GM23338 (cell line): Measurements from ENCODE around the gene OTUD5. TPM values are rescaled to one million over a fixed set of nuclear protein-coding genes. Genes with fewer than 3 reads are reported as not detected.

ENCODE experiments used
- ATAC-seq: fragments of 200-7000 bp; cut with Tn5 transposase; 3 replicates; pipeline ENCODE4 v1.9.1; 2020
- DNase-seq: peaks from one replicate; pipeline ENCODE4 v3.0.0-alpha.2; 2015; ENCODE audit warnings: low spot score
- H2AFZ ChIP-seq: fragments of 200-600 bp; sonication (generic); 2 replicates; pipeline ENCODE4 v1.8.0; 2016; ENCODE audit warnings: antibody characterized with exemption, mild to moderate bottlenecking, moderate library complexity
- H3F3A ChIP-seq: fragments of 200-600 bp; sonication (generic); replicated peaks from 2 replicates; pipeline ENCODE4 v1.8.0; 2017; ENCODE audit warnings: antibody characterized with exemption, mixed run types, low read depth
- H3K27ac ChIP-seq: fragments of 200-600 bp; sonication (generic); 2 replicates; pipeline ENCODE4 v1.6.1; 2016; ENCODE audit warnings: low read depth
- H3K27me3 ChIP-seq: fragments of 200-600 bp; sonication (generic); 2 replicates; pipeline ENCODE4 v1.8.0; 2016; ENCODE audit warnings: mild to moderate bottlenecking, mixed run types, moderate library complexity; ENCODE audit not compliant: insufficient read depth
- H3K36me3 ChIP-seq: fragments of 200-600 bp; sonication (generic); 2 replicates; pipeline ENCODE4 v1.8.0; 2016; ENCODE audit warnings: mild to moderate bottlenecking; ENCODE audit not compliant: insufficient read depth
- H3K4me1 ChIP-seq: fragments of 200-600 bp; sonication (generic); 2 replicates; pipeline ENCODE4 v1.8.0; 2016; ENCODE audit warnings: mild to moderate bottlenecking, moderate library complexity; ENCODE audit not compliant: insufficient read depth
- H3K4me2 ChIP-seq: fragments of 200-600 bp; sonication (generic); 2 replicates; pipeline ENCODE4 v1.7.1; 2017; ENCODE audit warnings: mixed run types
- H3K4me3 ChIP-seq: fragments of 200-600 bp; sonication (generic); 2 replicates; pipeline ENCODE4 v1.6.1; 2016; ENCODE audit warnings: mixed run types
- H3K79me2 ChIP-seq: fragments of 200-600 bp; sonication (generic); replicated peaks from 2 replicates; pipeline ENCODE4 v1.8.0; 2017; ENCODE audit warnings: mild to moderate bottlenecking; ENCODE audit not compliant: insufficient read depth
- H3K9me2 ChIP-seq: fragments of 200-600 bp; sonication (generic); 2 replicates; pipeline ENCODE4 v1.8.0; 2017; ENCODE audit not compliant: insufficient read depth
- H4K20me1 ChIP-seq: fragments of 200-600 bp; sonication (generic); replicated peaks from 2 replicates; pipeline ENCODE4 v1.8.0; 2017; ENCODE audit warnings: mild to moderate bottlenecking; ENCODE audit not compliant: insufficient read depth
- H3K27ac Mint-ChIP-seq: 2 replicates; pipeline ENCODE4 v1.8.0; 2020; ENCODE audit warnings: inconsistent platforms, mild to moderate bottlenecking, moderate library complexity, mixed read lengths
- H3K27me3 Mint-ChIP-seq: 3 replicates; pipeline ENCODE4 v1.8.0; 2022; ENCODE audit warnings: low read depth, mild to moderate bottlenecking, moderate library complexity, mixed read lengths, inconsistent platforms; ENCODE audit not compliant: insufficient read depth, poor library complexity
- H3K36me3 Mint-ChIP-seq: 3 replicates; pipeline ENCODE4 v1.8.0; 2021; ENCODE audit warnings: low read depth, mild to moderate bottlenecking, inconsistent platforms, moderate library complexity, mixed read lengths
- H3K4me1 Mint-ChIP-seq: 3 replicates; pipeline ENCODE4 v1.8.0; 2020; ENCODE audit warnings: mild to moderate bottlenecking, inconsistent platforms, mixed read lengths
- H3K4me3 Mint-ChIP-seq: 3 replicates; pipeline ENCODE4 v1.8.0; 2021; ENCODE audit warnings: moderate library complexity, mild to moderate bottlenecking, inconsistent platforms, mixed read lengths
- H3K9me3 Mint-ChIP-seq: 3 replicates; pipeline ENCODE4 v1.8.0; 2020; ENCODE audit warnings: moderate library complexity, mild to moderate bottlenecking, inconsistent platforms, mixed read lengths
- CREB1 ChIP-seq: fragments of 250-450 bp; sonication (Bioruptor Pico); IDR thresholded peaks from 2 replicates; pipeline ENCODE4 v1.5.0; 2020; ENCODE audit warnings: low read depth, mild to moderate bottlenecking, moderate library complexity
- EZH2 ChIP-seq: fragments of 200-600 bp; sonication (generic); IDR thresholded peaks from one replicate; pipeline ENCODE4 v1.8.0; 2017; ENCODE audit warnings: antibody characterized with exemption, mild to moderate bottlenecking, low read depth; ENCODE audit not compliant: unreplicated experiment
- EZH2phosphoT487 ChIP-seq: fragments of 200-600 bp; sonication (generic); IDR thresholded peaks from one replicate; pipeline ENCODE4 v1.8.1; 2018; ENCODE audit warnings: antibody characterized with exemption; ENCODE audit not compliant: unreplicated experiment
- JUNB ChIP-seq: IDR thresholded peaks from one replicate; pipeline ENCODE4 v1.6.1; 2016; ENCODE audit warnings: antibody characterized with exemption; ENCODE audit not compliant: unreplicated experiment
- ZNF331 ChIP-seq: fragments of 250-450 bp; sonication (Bioruptor Pico); IDR thresholded peaks from 2 replicates; pipeline ENCODE4 v1.5.0; 2020; ENCODE audit warnings: low read depth, mild to moderate bottlenecking, moderate library complexity
- polyA plus RNA-seq: library from polyadenylated mRNA; unstranded; fragments of >200 nt; fragmentation: Nextera tagmentation; extraction: Ambion mirVana; gene quantifications from 2 replicates; pipeline ENCODE4 v1.2.1, GENCODE V29; 2016
- total RNA-seq: library from RNA; depleted of rRNA; stranded (reverse); fragments of >200 nt; shearing (Covaris generic); gene quantifications from 2 replicates; pipeline ENCODE4 v1.2.3, GENCODE V29; 2014
- TF ChIP-seq, protein P1 (sequence below): IDR thresholded peaks from 2 replicates; pipeline ENCODE4 v1.6.1; 2016; ENCODE audit warnings: antibody characterized with exemption
- TF ChIP-seq, protein P2 (sequence below): fragments of 250-450 bp; sonication (Bioruptor Pico); IDR thresholded peaks from 2 replicates; pipeline ENCODE4 v1.5.0; 2020; ENCODE audit warnings: mild to moderate bottlenecking, moderate library complexity
- TF ChIP-seq, protein P3 (sequence below): IDR thresholded peaks from one replicate; pipeline ENCODE4 v1.6.1; 2018; ENCODE audit warnings: antibody characterized with exemption; ENCODE audit not compliant: unreplicated experiment

Gene OTUD5
- total and polyA plus RNA-seq, 2 experiments from 2014 or later, result 23.5 to 56.5 TPM

- H4K20me1 ChIP-seq, result no peaks in the 10 kb centered on the region
- no peaks in the 10 kb centered on the region for H3K27me3 ChIP-seq
- H3K27ac ChIP-seq, result no peak overlapping the region
- TF ChIP-seq ZNF331 (CRISPR knock-in tag) (no peak), EZH2 (no peak), EZH2phosphoT487 (no peak), CREB1 (CRISPR knock-in tag) (no peak), JUNB (no peak)
- TF ChIP-seq, protein P1, sequence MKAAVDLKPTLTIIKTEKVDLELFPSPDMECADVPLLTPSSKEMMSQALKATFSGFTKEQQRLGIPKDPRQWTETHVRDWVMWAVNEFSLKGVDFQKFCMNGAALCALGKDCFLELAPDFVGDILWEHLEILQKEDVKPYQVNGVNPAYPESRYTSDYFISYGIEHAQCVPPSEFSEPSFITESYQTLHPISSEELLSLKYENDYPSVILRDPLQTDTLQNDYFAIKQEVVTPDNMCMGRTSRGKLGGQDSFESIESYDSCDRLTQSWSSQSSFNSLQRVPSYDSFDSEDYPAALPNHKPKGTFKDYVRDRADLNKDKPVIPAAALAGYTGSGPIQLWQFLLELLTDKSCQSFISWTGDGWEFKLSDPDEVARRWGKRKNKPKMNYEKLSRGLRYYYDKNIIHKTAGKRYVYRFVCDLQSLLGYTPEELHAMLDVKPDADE, result no peak
- TF ChIP-seq, protein P2, sequence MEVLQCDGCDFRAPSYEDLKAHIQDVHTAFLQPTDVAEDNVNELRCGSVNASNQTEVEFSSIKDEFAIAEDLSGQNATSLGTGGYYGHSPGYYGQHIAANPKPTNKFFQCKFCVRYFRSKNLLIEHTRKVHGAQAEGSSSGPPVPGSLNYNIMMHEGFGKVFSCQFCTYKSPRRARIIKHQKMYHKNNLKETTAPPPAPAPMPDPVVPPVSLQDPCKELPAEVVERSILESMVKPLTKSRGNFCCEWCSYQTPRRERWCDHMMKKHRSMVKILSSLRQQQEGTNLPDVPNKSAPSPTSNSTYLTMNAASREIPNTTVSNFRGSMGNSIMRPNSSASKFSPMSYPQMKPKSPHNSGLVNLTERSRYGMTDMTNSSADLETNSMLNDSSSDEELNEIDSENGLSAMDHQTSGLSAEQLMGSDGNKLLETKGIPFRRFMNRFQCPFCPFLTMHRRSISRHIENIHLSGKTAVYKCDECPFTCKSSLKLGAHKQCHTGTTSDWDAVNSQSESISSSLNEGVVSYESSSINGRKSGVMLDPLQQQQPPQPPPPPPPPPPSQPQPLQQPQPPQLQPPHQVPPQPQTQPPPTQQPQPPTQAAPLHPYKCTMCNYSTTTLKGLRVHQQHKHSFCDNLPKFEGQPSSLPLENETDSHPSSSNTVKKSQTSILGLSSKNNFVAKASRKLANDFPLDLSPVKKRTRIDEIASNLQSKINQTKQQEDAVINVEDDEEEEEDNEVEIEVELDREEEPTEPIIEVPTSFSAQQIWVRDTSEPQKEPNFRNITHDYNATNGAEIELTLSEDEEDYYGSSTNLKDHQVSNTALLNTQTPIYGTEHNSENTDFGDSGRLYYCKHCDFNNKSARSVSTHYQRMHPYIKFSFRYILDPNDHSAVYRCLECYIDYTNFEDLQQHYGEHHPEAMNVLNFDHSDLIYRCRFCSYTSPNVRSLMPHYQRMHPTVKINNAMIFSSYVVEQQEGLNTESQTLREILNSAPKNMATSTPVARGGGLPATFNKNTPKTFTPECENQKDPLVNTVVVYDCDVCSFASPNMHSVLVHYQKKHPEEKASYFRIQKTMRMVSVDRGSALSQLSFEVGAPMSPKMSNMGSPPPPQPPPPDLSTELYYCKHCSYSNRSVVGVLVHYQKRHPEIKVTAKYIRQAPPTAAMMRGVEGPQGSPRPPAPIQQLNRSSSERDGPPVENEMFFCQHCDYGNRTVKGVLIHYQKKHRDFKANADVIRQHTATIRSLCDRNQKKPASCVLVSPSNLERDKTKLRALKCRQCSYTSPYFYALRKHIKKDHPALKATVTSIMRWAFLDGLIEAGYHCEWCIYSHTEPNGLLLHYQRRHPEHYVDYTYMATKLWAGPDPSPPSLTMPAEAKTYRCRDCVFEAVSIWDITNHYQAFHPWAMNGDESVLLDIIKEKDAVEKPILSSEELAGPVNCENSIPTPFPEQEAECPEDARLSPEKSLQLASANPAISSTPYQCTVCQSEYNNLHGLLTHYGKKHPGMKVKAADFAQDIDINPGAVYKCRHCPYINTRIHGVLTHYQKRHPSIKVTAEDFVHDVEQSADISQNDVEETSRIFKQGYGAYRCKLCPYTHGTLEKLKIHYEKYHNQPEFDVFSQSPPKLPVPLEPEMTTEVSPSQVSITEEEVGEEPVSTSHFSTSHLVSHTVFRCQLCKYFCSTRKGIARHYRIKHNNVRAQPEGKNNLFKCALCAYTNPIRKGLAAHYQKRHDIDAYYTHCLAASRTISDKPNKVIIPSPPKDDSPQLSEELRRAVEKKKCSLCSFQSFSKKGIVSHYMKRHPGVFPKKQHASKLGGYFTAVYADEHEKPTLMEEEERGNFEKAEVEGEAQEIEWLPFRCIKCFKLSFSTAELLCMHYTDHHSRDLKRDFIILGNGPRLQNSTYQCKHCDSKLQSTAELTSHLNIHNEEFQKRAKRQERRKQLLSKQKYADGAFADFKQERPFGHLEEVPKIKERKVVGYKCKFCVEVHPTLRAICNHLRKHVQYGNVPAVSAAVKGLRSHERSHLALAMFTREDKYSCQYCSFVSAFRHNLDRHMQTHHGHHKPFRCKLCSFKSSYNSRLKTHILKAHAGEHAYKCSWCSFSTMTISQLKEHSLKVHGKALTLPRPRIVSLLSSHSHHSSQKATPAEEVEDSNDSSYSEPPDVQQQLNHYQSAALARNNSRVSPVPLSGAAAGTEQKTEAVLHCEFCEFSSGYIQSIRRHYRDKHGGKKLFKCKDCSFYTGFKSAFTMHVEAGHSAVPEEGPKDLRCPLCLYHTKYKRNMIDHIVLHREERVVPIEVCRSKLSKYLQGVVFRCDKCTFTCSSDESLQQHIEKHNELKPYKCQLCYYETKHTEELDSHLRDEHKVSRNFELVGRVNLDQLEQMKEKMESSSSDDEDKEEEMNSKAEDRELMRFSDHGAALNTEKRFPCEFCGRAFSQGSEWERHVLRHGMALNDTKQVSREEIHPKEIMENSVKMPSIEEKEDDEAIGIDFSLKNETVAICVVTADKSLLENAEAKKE, result no peak
- TF ChIP-seq, protein P3, sequence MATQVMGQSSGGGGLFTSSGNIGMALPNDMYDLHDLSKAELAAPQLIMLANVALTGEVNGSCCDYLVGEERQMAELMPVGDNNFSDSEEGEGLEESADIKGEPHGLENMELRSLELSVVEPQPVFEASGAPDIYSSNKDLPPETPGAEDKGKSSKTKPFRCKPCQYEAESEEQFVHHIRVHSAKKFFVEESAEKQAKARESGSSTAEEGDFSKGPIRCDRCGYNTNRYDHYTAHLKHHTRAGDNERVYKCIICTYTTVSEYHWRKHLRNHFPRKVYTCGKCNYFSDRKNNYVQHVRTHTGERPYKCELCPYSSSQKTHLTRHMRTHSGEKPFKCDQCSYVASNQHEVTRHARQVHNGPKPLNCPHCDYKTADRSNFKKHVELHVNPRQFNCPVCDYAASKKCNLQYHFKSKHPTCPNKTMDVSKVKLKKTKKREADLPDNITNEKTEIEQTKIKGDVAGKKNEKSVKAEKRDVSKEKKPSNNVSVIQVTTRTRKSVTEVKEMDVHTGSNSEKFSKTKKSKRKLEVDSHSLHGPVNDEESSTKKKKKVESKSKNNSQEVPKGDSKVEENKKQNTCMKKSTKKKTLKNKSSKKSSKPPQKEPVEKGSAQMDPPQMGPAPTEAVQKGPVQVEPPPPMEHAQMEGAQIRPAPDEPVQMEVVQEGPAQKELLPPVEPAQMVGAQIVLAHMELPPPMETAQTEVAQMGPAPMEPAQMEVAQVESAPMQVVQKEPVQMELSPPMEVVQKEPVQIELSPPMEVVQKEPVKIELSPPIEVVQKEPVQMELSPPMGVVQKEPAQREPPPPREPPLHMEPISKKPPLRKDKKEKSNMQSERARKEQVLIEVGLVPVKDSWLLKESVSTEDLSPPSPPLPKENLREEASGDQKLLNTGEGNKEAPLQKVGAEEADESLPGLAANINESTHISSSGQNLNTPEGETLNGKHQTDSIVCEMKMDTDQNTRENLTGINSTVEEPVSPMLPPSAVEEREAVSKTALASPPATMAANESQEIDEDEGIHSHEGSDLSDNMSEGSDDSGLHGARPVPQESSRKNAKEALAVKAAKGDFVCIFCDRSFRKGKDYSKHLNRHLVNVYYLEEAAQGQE, result no peak
- H3K4me1 ChIP-seq, result no peaks in the 10 kb centered on the region
- no peaks in the 10 kb centered on the region for H3F3A ChIP-seq
- ATAC-seq (no peak), DNase-seq (no peak)
- peaks cover 7% of the 10 kb centered on the region for H3K4me1 Mint-ChIP-seq
- H3K9me3 Mint-ChIP-seq, result no peaks in the 10 kb centered on the region
- H3K4me3 ChIP-seq, result no peak overlapping the region
- no peak overlapping the region for H3K27ac Mint-ChIP-seq
- H3K27me3 Mint-ChIP-seq, result peaks cover 4% of the 10 kb centered on the region
- peaks cover 39% of the 10 kb centered on the region for H3K36me3 Mint-ChIP-seq
- no peak overlapping the region for H2AFZ ChIP-seq
- no peaks in the 10 kb centered on the region for H3K36me3 ChIP-seq
- H3K4me2 ChIP-seq, result no peak overlapping the region
- H3K4me3 Mint-ChIP-seq, result no peak overlapping the region
- peaks cover 16% of the 10 kb centered on the region for H3K79me2 ChIP-seq
- H3K9me2 ChIP-seq, result no peaks in the 10 kb centered on the region
Observed at GRCh38 chrX:48902776-48903175, 54.6 kb downstream of the OTUD5 start.
